Naive B cell (primary cell): ENCODE data around the gene KDM2A. TPM values are rescaled to one million over a fixed set of nuclear protein-coding genes. Genes with fewer than 3 reads are reported as not detected.
A peak's percentile ranks its signal among the peaks of the same experiment; 100 is the strongest.

Experiments
- ATAC-seq, 2 donors: fragments of 150-1000 bp; cut with Tn5 transposase; 2 replicates each; pipeline ENCODE4 v1.10.0; 2021; ENCODE audit warnings: low read depth in 2 of 2, mild to moderate bottlenecking in 2 of 2, moderate library complexity in 2 of 2
- DNase-seq: peaks from one replicate; pipeline ENCODE4 v3.0.0; 2022
- H3K27ac Mint-ChIP-seq, 6 donors: one replicate each; pipeline ENCODE4 v1.8.0; 2020 to 2022; ENCODE audit warnings: mild to moderate bottlenecking in 6 of 6, mixed read lengths in 6 of 6, moderate library complexity in 5 of 6, inconsistent platforms in 2 of 6
- H3K27me3 Mint-ChIP-seq, 3 donors: one replicate each; pipeline ENCODE4 v1.8.0; 2021 to 2022; ENCODE audit warnings: mixed read lengths in 3 of 3, mild to moderate bottlenecking in 1 of 3
- H3K36me3 Mint-ChIP-seq, 2 donors: one replicate each; pipeline ENCODE4 v1.8.0; 2020 to 2022; ENCODE audit warnings: mixed read lengths in 2 of 2, inconsistent platforms in 1 of 2, mild to moderate bottlenecking in 1 of 2
- H3K4me1 Mint-ChIP-seq, 3 donors: one replicate each; pipeline ENCODE4 v1.8.0; 2020 to 2022; ENCODE audit warnings: mixed read lengths in 3 of 3, inconsistent platforms in 1 of 3, mild to moderate bottlenecking in 1 of 3, moderate library complexity in 1 of 3
- H3K4me3 Mint-ChIP-seq, 8 donors: one replicate each; pipeline ENCODE4 v1.8.0; 2020 to 2022; ENCODE audit warnings: mild to moderate bottlenecking in 8 of 8, mixed read lengths in 8 of 8, moderate library complexity in 8 of 8, inconsistent platforms in 2 of 8
- H3K9me3 Mint-ChIP-seq, 7 donors: one replicate each; pipeline ENCODE4 v1.8.0; 2020 to 2022; ENCODE audit warnings: mixed read lengths in 7 of 7, mild to moderate bottlenecking in 5 of 7, inconsistent platforms in 2 of 7, moderate library complexity in 1 of 7
- polyA plus RNA-seq, 6 donors: library from polyadenylated mRNA; unstranded; fragments of 300-500 nt; fragmentation: Illumina TruSeq; gene quantifications; one replicate each; pipeline ENCODE4 v1.2.3, GENCODE V29; 2021; ENCODE audit warnings: low read depth in 6 of 6

The KDM2A gene
- polyA plus RNA-seq, 6 donors from 2014 or later = 3.6 to 26.3 (median 14.9) TPM

DNA sequence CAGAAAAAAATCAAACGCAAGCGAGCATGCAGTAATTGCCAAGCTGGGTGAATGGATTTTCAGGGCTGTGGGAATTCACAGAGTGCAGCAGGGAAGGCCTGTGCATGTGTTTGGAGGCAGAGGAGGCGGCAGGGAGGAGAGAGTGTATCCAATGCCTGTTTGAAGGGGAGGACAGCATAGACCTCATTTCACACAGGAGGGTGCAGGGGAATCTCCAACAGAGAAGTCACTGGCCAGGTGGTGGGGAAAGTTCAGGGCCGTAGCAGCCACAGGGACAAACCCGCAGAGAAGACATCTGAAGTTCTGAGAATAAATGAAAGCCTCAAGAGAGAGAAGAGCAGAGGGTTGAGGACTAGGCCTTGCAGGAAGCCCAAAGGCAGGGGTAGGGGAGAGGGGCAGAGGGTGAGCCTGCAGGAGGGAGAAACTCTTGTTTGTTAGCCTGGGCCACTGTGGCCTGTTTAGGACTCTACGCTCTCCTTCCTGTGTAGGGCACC, 19.2 kb upstream of the KDM2A start:
- H3K4me3 Mint-ChIP-seq = peak overlapping the region in 2 of 8 donors; percentile 41 to 45
- peaks cover 0 to 2% (median 0%) of the 10 kb centered on the region in 7 donors for H3K9me3 Mint-ChIP-seq
- peak; percentile 40 to 54 for ATAC-seq
- DNase-seq = no peak
- H3K36me3 Mint-ChIP-seq = no peaks in the 10 kb centered on the region
- peak overlapping the region in 2 of 6 donors; percentile 22 to 56 for H3K27ac Mint-ChIP-seq
- H3K27me3 Mint-ChIP-seq = no peaks in the 10 kb centered on the region
- peaks cover 7 to 17% (median 12%) of the 10 kb centered on the region in 3 donors for H3K4me1 Mint-ChIP-seq

DNA sequence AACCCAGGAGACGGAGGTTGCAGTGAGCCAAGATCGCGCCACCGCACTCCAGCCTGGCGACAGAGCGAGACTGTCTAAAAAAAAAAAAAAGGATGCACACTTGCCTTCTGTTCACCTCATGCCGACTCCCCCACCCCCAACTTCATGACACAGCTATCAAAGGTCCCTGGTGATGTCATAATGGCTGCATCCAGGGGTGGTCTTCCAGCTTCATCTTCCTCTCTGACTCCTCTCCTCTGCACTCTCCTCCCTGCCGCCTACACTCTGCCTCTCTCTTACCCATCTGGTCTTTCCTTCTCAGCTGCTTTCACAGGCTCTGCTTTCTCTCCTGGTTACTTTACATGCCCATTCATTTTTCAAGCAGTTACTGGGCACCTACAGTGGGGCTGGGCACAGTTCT, 16.4 kb upstream of the KDM2A start:
- no peak for DNase-seq
- H3K9me3 Mint-ChIP-seq = peaks cover 0 to 2% (median 0%) of the 10 kb centered on the region in 7 donors
- no peak overlapping the region for H3K27ac Mint-ChIP-seq
- H3K27me3 Mint-ChIP-seq = no peaks in the 10 kb centered on the region
- H3K4me1 Mint-ChIP-seq = peaks cover 7 to 17% (median 12%) of the 10 kb centered on the region in 3 donors
- peak overlapping the region in 1 of 8 donors; percentile 82 for H3K4me3 Mint-ChIP-seq
- no peak for ATAC-seq
- H3K36me3 Mint-ChIP-seq = no peaks in the 10 kb centered on the region

DNA sequence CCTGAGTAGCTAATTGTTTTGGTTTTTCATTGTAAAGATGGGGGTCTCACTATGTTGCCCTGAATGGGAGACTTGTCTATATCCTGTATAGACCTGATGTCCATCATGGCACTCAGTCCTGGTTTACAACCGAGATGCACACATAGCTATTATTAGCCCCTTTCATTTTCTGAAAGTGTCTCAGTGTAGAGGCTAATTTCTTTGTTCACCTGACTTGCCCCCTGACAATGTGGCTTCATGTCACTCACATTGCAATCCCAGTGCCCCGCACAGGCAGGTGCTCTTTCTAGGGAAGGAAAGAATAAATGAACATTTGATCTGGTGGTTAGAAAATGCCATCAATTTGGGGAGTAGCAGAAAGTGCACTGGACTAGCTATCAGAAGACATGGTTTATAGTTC, 13.1 kb upstream of the KDM2A start:
- ATAC-seq = no peak
- H3K36me3 Mint-ChIP-seq = no peaks in the 10 kb centered on the region
- no peak overlapping the region for H3K4me3 Mint-ChIP-seq
- no peaks in the 10 kb centered on the region for H3K27me3 Mint-ChIP-seq
- peaks cover 0 to 2% (median 0%) of the 10 kb centered on the region in 7 donors for H3K9me3 Mint-ChIP-seq
- DNase-seq = no peak
- peaks cover 0 to 2% (median 0%) of the 10 kb centered on the region in 3 donors for H3K4me1 Mint-ChIP-seq
- H3K27ac Mint-ChIP-seq = no peak overlapping the region

DNA sequence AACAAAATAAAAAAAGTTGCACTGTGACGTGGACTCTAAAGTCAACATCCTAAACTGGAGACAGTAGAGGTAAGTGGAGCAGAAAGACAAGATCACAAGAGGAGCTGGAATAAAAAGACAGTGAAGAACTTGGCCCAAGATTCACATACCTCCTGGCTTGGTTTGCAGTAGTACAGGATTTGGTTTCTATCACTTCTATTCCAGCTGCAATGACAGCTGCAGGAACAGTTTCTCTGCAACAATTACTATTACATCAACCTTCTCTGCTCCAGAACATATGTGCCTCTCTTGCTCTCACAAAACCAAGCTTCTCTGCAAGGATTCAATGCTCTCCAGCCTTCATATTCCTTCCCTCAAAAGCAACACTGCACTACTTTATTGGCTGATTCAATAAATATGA, 7.8 kb upstream of the KDM2A start:
- Mint-ChIP-seq H3K4me3 (no peak overlapping the region), H3K27ac (no peak overlapping the region), H3K27me3 (no peaks in the 10 kb centered on the region), H3K9me3 (no peaks in the 10 kb centered on the region), H3K4me1 (peaks cover 9 to 15% (median 12%) of the 10 kb centered on the region in 3 donors), H3K36me3 (no peaks in the 10 kb centered on the region)
- no peak for ATAC-seq
- no peak for DNase-seq

DNA sequence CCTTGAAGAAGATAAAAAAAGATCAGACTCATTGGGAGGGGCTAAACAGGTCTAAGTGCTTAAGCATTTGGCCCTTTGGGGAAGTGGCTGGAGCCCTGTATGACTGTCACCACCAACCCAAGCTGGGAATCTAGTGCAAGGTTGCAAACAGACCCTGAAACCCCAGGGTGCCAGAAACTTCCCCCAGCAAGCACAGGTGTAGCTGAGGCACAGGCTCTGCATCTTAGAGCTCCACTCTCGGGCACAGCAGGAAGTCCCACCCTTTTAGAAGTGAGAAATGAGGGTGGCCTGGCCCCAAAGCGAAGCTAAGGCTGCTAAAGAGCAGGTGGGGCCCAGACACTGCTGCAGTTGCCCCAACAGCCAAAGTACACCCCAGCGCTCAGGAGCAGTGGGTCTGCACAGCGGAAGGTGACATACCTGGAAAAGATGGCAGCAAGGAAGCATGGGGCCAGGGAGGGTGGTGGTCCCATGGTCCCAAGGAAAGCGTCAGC, 5.8 kb upstream of the KDM2A start:
- Mint-ChIP-seq H3K27me3 (no peaks in the 10 kb centered on the region), H3K4me3 (peak overlapping the region in 3 of 8 donors; percentile 10 to 57 (median 44)), H3K9me3 (no peaks in the 10 kb centered on the region), H3K27ac (peak overlapping the region in 3 of 6 donors; percentile 19 to 80 (median 38)), H3K4me1 (peaks cover 9 to 15% (median 12%) of the 10 kb centered on the region in 3 donors), H3K36me3 (no peaks in the 10 kb centered on the region)
- ATAC-seq (peak; percentile 50 to 71), DNase-seq (peak; percentile 7)

DNA sequence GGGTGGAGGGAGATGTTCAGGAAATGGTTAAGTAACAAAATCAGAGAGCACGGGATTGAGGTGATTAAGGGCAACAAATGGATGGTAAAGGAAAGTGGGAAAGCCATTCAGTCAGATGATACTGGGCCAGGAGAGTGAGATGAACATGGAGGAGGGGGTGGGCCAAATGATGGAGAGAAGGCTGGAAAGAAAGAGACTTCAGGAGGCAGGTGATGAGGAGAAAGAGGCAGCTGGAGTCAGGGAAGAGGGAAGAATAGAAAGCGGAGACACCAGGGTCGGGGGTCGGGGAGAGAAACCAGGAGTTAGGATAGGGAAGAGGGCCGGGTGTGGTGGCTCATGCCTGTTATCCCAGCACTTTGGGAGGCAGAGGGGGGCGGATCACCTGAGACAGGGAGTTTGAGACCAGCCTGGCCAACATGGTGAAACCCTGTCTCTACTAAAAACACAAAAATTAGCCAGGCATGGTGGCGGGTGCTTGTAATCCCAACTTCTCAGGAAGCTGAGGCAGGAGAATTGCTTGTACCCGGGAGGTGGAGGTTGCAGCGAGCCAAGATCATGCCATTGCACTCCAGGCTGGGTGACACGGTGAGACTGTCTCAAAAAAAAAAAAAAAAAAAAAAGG, 4.7 kb upstream of the KDM2A start:
- no peak for DNase-seq
- H3K27me3 Mint-ChIP-seq = no peaks in the 10 kb centered on the region
- H3K4me1 Mint-ChIP-seq = peaks cover 9 to 15% (median 12%) of the 10 kb centered on the region in 3 donors
- ATAC-seq = no peak
- no peaks in the 10 kb centered on the region for H3K36me3 Mint-ChIP-seq
- no peaks in the 10 kb centered on the region for H3K9me3 Mint-ChIP-seq
- peak overlapping the region in 1 of 6 donors; percentile 21 for H3K27ac Mint-ChIP-seq
- no peak overlapping the region for H3K4me3 Mint-ChIP-seq

DNA sequence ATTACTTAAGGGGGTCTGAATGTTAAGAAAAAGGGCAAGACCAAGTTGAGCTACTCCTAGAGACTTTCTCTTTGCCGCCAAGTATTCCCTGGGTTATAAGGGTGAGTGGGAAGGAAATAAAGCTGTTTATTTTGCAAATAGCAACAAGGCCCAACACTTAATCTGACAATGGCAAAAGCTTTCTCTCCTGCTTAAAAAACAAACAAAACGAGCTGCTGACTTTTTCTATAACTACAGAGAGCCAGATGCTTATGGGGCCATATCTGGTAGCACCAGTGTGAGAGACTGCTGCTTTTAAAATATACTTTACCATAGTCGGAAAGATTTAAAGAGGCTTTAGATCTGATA, 2.3 kb upstream of the KDM2A start:
- DNase-seq = no peak
- Mint-ChIP-seq H3K9me3 (no peaks in the 10 kb centered on the region), H3K27me3 (no peaks in the 10 kb centered on the region), H3K36me3 (no peaks in the 10 kb centered on the region), H3K4me3 (peak overlapping the region in 7 of 8 donors; percentile 14 to 98 (median 63)), H3K27ac (peak overlapping the region in 2 of 6 donors; percentile 39 to 81), H3K4me1 (peaks cover 26 to 33% (median 26%) of the 10 kb centered on the region in 3 donors)
- no peak for ATAC-seq

DNA sequence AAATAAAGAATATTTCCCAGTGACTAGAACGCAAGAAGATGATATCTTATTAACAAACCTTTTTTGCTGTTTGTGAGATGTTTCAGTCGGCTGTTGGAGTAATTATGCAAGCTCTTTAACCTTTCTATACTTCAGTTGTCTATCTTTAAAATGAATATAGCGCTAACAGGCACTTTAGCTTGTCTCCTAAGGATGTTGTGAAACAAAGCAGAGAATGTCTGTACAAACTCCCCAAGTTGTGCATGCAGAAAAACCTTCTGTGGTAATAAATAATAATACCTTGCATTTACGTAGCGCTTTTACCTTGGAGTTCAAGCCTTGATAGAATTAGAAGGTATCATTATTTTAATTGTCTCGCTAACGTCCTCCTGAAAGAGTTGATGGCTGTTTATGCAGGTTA, 1.9 kb upstream of the KDM2A start:
- no peaks in the 10 kb centered on the region for H3K27me3 Mint-ChIP-seq
- ATAC-seq (no peak), DNase-seq (no peak)
- H3K4me1 Mint-ChIP-seq = peaks cover 28 to 36% (median 28%) of the 10 kb centered on the region in 3 donors
- no peaks in the 10 kb centered on the region for H3K9me3 Mint-ChIP-seq
- no peaks in the 10 kb centered on the region for H3K36me3 Mint-ChIP-seq
- H3K27ac Mint-ChIP-seq = peak overlapping the region in 4 of 6 donors; percentile 68 to 94 (median 79)
- peak overlapping the region; percentile 70 to 98 (median 89) for H3K4me3 Mint-ChIP-seq

DNA sequence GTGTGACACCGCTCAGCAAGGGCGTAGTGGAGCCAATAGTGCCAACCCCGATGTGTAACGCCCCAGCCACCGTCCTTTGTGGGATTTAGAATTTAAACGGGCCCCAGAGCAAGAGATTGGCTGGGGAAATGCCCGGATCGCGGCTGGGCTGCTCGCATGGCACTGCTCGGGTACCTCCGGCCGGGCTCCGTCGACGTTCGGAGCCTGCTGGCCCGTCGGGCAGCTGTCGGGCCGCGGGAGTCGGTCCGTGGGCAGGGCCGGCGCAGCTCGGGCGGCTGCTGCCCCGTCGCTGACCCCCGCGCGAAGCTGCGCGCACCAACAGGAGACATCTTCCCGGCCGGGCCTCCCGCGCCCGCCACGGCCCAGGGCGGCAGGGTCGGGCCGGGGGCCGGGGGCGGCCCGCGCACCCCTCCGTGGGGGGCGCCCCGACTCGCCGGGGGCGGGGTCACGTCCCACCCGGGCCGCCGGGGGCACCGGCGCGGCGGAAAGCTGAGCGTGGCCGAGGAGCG, 1.3 kb upstream of the KDM2A start:
- H3K27ac Mint-ChIP-seq = peak overlapping the region in 3 of 6 donors; percentile 68 to 94 (median 77)
- DNase-seq (peak; percentile 20), ATAC-seq (no peak)
- no peaks in the 10 kb centered on the region for H3K9me3 Mint-ChIP-seq
- H3K27me3 Mint-ChIP-seq = no peaks in the 10 kb centered on the region
- peak overlapping the region; percentile 70 to 98 (median 89) for H3K4me3 Mint-ChIP-seq
- no peaks in the 10 kb centered on the region for H3K36me3 Mint-ChIP-seq
- H3K4me1 Mint-ChIP-seq = peaks cover 28 to 36% (median 31%) of the 10 kb centered on the region in 3 donors

DNA sequence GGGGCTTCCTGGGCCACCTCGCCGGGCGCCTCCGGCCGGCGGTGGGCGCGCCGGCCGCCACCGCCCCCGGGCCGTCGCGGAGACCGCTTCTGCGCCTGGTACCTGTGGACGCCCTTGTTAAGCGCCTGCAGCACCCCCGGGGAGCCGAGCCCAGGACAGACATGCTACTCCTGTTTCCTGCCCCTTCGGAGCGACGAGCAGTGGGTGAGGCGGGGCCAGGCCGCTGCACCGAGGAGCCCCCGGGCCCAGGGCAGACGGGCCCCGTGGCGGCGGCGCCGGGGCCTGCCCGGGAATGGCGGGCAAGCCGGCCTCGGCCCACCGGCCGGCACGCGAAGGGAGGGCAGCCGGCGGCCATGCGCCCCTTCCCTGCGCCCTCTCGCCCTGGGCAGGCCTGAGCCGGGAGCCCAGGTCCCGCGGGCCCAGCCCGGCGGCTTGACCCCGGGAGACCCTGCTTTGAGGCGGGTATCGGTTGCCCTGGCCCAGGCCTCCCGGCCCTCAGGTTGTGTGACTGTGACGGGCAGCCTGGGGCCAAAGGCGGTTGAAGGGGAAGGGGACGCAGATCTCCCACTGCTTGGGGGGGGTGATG, 789 bp upstream of the KDM2A start:
- no peaks in the 10 kb centered on the region for H3K36me3 Mint-ChIP-seq
- no peaks in the 10 kb centered on the region for H3K27me3 Mint-ChIP-seq
- peak; percentile 0 for ATAC-seq
- H3K9me3 Mint-ChIP-seq = no peaks in the 10 kb centered on the region
- peaks cover 27 to 35% (median 31%) of the 10 kb centered on the region in 3 donors for H3K4me1 Mint-ChIP-seq
- peak; percentile 47 for DNase-seq
- peak overlapping the region in 1 of 6 donors; percentile 95 for H3K27ac Mint-ChIP-seq
- peak overlapping the region; percentile 51 to 98 (median 86) for H3K4me3 Mint-ChIP-seq

DNA sequence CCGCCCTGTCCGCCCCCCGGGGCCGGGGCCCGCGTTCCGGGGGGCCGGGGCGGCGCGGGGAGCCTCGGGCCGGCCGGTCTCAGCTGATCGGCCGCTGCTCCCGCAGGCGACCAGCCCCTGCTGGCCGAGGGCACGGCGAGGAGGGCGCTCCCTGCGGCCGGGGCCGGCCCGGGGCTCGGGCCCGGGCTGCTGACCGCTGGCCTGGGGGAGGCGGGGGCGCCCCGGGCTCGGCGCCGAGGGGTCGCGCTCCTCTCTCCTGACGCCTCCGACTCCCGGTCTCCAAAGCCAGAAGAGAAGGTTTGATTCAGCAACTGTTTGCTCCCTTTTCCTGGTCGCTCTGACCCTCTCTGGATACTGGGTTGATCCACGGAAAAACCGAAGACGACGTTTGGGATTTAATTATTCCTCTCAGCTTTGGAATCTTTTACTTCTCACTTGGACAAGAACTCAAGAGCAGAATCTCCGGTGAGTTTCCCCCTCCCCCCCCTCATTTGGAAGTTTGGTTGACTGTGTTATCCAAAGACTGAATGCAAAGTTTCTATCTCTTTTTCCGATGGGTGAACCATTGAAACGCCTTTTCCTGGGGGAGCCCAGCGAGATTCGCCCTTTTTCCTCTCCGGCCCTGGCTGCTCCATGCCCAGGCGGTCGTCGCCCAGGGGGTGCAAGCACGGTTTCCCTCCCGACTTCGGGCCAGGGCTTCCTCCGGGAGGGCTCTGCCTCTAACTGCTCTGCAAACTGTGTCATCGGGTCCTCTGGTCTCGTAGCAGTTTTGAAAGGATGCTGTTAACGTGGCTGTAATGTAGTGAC, 725 bp downstream of the KDM2A start:
- Mint-ChIP-seq H3K4me1 (peaks cover 20 to 32% (median 31%) of the 10 kb centered on the region in 3 donors), H3K27me3 (no peaks in the 10 kb centered on the region), H3K36me3 (no peaks in the 10 kb centered on the region), H3K9me3 (no peaks in the 10 kb centered on the region), H3K4me3 (peak overlapping the region; percentile 90 to 100 (median 96)), H3K27ac (peak overlapping the region; percentile 87 to 99 (median 96))
- ATAC-seq (no peak), DNase-seq (peak; percentile 16)

DNA sequence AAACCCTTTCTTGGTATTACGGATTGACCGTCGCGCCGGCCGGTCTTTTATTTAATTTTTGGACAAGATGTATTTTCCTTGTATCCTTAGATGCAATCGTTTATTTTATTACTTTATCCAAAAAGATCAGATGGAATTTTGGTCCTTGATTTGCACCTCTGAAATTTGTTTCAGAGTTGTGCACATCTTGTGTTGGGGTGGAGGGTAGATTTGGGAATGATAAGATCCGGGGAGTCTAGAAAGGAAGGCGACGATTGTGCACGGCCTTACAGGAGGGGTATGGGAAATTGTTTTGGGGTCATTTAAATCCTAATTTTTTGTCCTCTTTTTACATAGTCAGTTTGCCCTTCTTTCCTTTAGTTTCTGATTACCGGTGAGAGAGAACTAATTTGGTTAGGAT, 1.4 kb downstream of the KDM2A start:
- ATAC-seq (no peak), DNase-seq (no peak)
- Mint-ChIP-seq H3K27me3 (no peaks in the 10 kb centered on the region), H3K36me3 (no peaks in the 10 kb centered on the region), H3K4me1 (peaks cover 20 to 33% (median 26%) of the 10 kb centered on the region in 3 donors), H3K9me3 (no peaks in the 10 kb centered on the region), H3K27ac (peak overlapping the region; percentile 87 to 99 (median 96)), H3K4me3 (peak overlapping the region; percentile 90 to 100 (median 96))
